H9 (cell line): ENCODE data around the gene CD93. TPM values are rescaled to one million over a fixed set of nuclear protein-coding genes. Genes with fewer than 3 reads are reported as not detected.

Experiments used
- DNase-seq: peaks from one replicate; pipeline ENCODE4 v3.0.0-alpha.2; 2017
- H2AFZ ChIP-seq: one replicate; pipeline ENCODE4 v1.6.1; 2013; ENCODE audit warnings: mild to moderate bottlenecking, low read length, control low read depth, moderate library complexity
- H2AK5ac ChIP-seq: 2 replicates; pipeline ENCODE4 v1.6.1; 2013; ENCODE audit warnings: low read length, control low read depth, mixed read lengths; ENCODE audit not compliant: insufficient read length
- H2BK120ac ChIP-seq: one replicate; pipeline ENCODE4 v1.6.1; 2013; ENCODE audit warnings: low read depth, mild to moderate bottlenecking, low read length, control low read depth, inconsistent platforms; ENCODE audit not compliant: poor library complexity, severe bottlenecking
- H2BK12ac ChIP-seq: 2 replicates; pipeline ENCODE4 v1.6.1; 2013; ENCODE audit warnings: low read length, control low read depth, mixed read lengths, low read depth; ENCODE audit not compliant: insufficient read length
- H2BK15ac ChIP-seq: 2 replicates; pipeline ENCODE4 v1.6.1; 2013; ENCODE audit warnings: low read depth, low read length, control low read depth
- H2BK20ac ChIP-seq: one replicate; pipeline ENCODE4 v1.6.1; 2013; ENCODE audit warnings: low read depth, mild to moderate bottlenecking, low read length, control low read depth, inconsistent platforms; ENCODE audit not compliant: poor library complexity, severe bottlenecking
- H2BK5ac ChIP-seq: 2 replicates; pipeline ENCODE4 v1.6.1; 2013; ENCODE audit warnings: low read length, control low read depth, mixed read lengths; ENCODE audit not compliant: insufficient read length
- H3K14ac ChIP-seq: 2 replicates; pipeline ENCODE4 v1.6.1; 2013; ENCODE audit warnings: low read length, control low read depth; ENCODE audit not compliant: insufficient read depth
- H3K18ac ChIP-seq: 2 replicates; pipeline ENCODE4 v1.6.1; 2013; ENCODE audit warnings: low read depth, mild to moderate bottlenecking, mixed read lengths, low read length, control low read depth; ENCODE audit not compliant: insufficient read length
- H3K23ac ChIP-seq: 2 replicates; pipeline ENCODE4 v1.6.1; 2013; ENCODE audit warnings: low read length, control low read depth, mixed read lengths, low read depth; ENCODE audit not compliant: insufficient read length
- H3K23me2 ChIP-seq: 2 replicates; pipeline ENCODE4 v1.6.1; 2013; ENCODE audit warnings: low read depth, mild to moderate bottlenecking, mixed read lengths, low read length, control low read depth; ENCODE audit not compliant: insufficient read length, poor library complexity, severe bottlenecking
- H3K27ac ChIP-seq: 2 replicates; pipeline ENCODE4 v1.5.1; 2013; ENCODE audit warnings: low read length, control low read depth, mixed read lengths, low read depth; ENCODE audit not compliant: insufficient read length
- H3K27me3 ChIP-seq: 2 replicates; pipeline ENCODE4 v1.6.1; 2013; ENCODE audit warnings: low read length, control low read depth, inconsistent platforms; ENCODE audit not compliant: insufficient read depth
- H3K4ac ChIP-seq: 2 replicates; pipeline ENCODE4 v1.6.1; 2013; ENCODE audit warnings: low read depth, mild to moderate bottlenecking, control low read depth, inconsistent platforms, low read length, moderate library complexity
- H3K4me1 ChIP-seq: 2 replicates; pipeline ENCODE4 v1.6.1; 2013; ENCODE audit warnings: low read length, control low read depth, inconsistent platforms; ENCODE audit not compliant: insufficient read depth
- H3K4me2 ChIP-seq: 2 replicates; pipeline ENCODE4 v1.6.1; 2013; ENCODE audit warnings: low read length, control low read depth, mixed read lengths; ENCODE audit not compliant: insufficient read length, insufficient read depth
- H3K56ac ChIP-seq: 2 replicates; pipeline ENCODE4 v1.6.1; 2013; ENCODE audit warnings: low read depth, mild to moderate bottlenecking, mixed read lengths, low read length, control low read depth; ENCODE audit not compliant: insufficient read length
- H3K79me1 ChIP-seq: 2 replicates; pipeline ENCODE4 v1.6.1; 2013; ENCODE audit warnings: low read depth, mild to moderate bottlenecking, moderate library complexity, low read length, control low read depth, inconsistent platforms; ENCODE audit not compliant: insufficient read depth, poor library complexity, severe bottlenecking
- H3K79me2 ChIP-seq: 2 replicates; pipeline ENCODE4 v1.6.1; 2013; ENCODE audit warnings: low read length, control low read depth, inconsistent platforms; ENCODE audit not compliant: insufficient read depth
- H3K9ac ChIP-seq: 2 replicates; pipeline ENCODE4 v1.6.1; 2013; ENCODE audit warnings: low read length, control low read depth, mixed read lengths; ENCODE audit not compliant: insufficient read length; ENCODE audit errors: extremely low read depth
- H3K9me3 ChIP-seq: one replicate; pipeline ENCODE4 v1.6.1; 2013; ENCODE audit warnings: low read depth, low read length, inconsistent platforms; ENCODE audit not compliant: control insufficient read depth
- H3T11ph ChIP-seq: one replicate; pipeline ENCODE4 v1.6.1; 2013; ENCODE audit warnings: mild to moderate bottlenecking, low read length, control low read depth, inconsistent platforms
- H4K20me1 ChIP-seq: one replicate; pipeline ENCODE4 v1.6.1; 2013; ENCODE audit not compliant: control insufficient read depth, insufficient read length, insufficient read depth
- H4K5ac ChIP-seq: 2 replicates; pipeline ENCODE4 v1.6.1; 2013; ENCODE audit warnings: low read depth, mild to moderate bottlenecking, mixed read lengths, low read length, control low read depth; ENCODE audit not compliant: insufficient read length
- H4K8ac ChIP-seq: replicated peaks from 2 replicates; pipeline ENCODE4 v1.6.1; 2013; ENCODE audit warnings: low read length, control low read depth, mixed read lengths, low read depth; ENCODE audit not compliant: insufficient read length
- H4K91ac ChIP-seq: 2 replicates; pipeline ENCODE4 v1.6.1; 2013; ENCODE audit warnings: low read depth, mild to moderate bottlenecking, moderate library complexity, mixed read lengths, low read length, control low read depth; ENCODE audit not compliant: insufficient read length
- H3K27ac Mint-ChIP-seq, 3 experiments: 2 replicates in 2 of 3; 3 replicates in 1 of 3; pipeline ENCODE4 v1.8.0; 2020 to 2021; ENCODE audit warnings: mixed read lengths in 3 of 3, mild to moderate bottlenecking in 1 of 3, moderate library complexity in 1 of 3
- H3K27me3 Mint-ChIP-seq: 2 replicates; pipeline ENCODE4 v1.8.0; 2021; ENCODE audit warnings: low read depth, mild to moderate bottlenecking, moderate library complexity, mixed read lengths
- H3K36me3 Mint-ChIP-seq, 3 experiments: 2 replicates in 2 of 3; 3 replicates in 1 of 3; pipeline ENCODE4 v1.8.0; 2020 to 2021; ENCODE audit warnings: low read depth in 3 of 3, mixed read lengths in 3 of 3; ENCODE audit not compliant: insufficient read depth in 1 of 3
- H3K4me1 Mint-ChIP-seq, 2 experiments: 2 replicates each; pipeline ENCODE4 v1.8.0; 2020; ENCODE audit warnings: mixed read lengths in 2 of 2
- H3K4me3 Mint-ChIP-seq, 2 experiments: 2 replicates in 1 of 2; 3 replicates in 1 of 2; pipeline ENCODE4 v1.8.0; 2020 to 2021; ENCODE audit warnings: mild to moderate bottlenecking in 2 of 2, mixed read lengths in 2 of 2, moderate library complexity in 1 of 2
- H3K9me3 Mint-ChIP-seq, 2 experiments: 2 replicates in 1 of 2; 3 replicates in 1 of 2; pipeline ENCODE4 v1.8.0; 2020; ENCODE audit warnings: mild to moderate bottlenecking in 2 of 2, mixed read lengths in 2 of 2, moderate library complexity in 1 of 2
- WGBS: extraction: QIAGEN DNeasy Blood & Tissue Kit; methylation state at CpG from one replicate; pipeline ENCODE4 v1.1.7; 2013; ENCODE audit warnings: missing lambda C conversion rate, low lambda C conversion rate, mixed read lengths; ENCODE audit not compliant: insufficient read length; ENCODE audit errors: extremely low coverage; 5-methylcytosine and 5-hydroxymethylcytosine counted together
- total RNA-seq: library from RNA; stranded (reverse); gene quantifications from 2 replicates; pipeline ENCODE4 v1.2.1, GENCODE V29; 2021
- TF ChIP-seq, protein P1 (sequence below): fragments of 200-600 bp; sonication (generic); conservative IDR thresholded peaks from 3 replicates; pipeline ENCODE4 v1.8.0; 2021; ENCODE audit warnings: antibody characterized with exemption, mild to moderate bottlenecking

The CD93 gene
- total RNA-seq, 1 experiment from 2014 or later = not detected

DNA sequence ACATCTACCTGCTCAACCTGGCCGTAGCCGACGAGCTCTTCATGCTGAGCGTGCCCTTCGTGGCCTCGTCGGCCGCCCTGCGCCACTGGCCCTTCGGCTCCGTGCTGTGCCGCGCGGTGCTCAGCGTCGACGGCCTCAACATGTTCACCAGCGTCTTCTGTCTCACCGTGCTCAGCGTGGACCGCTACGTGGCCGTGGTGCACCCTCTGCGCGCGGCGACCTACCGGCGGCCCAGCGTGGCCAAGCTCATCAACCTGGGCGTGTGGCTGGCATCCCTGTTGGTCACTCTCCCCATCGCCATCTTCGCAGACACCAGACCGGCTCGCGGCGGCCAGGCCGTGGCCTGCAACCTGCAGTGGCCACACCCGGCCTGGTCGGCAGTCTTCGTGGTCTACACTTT is 50.4 kb downstream of the CD93 start:
- no peak overlapping the region for H3K56ac ChIP-seq
- Mint-ChIP-seq H3K36me3 (peaks cover 0 to 2% (median 0%) of the 10 kb centered on the region in 3 experiments; a peak in 1 of 7 replicates), H3K4me1 (peaks cover 0 to 5% of the 10 kb centered on the region in 2 experiments; a peak in 3 of 4 replicates), H3K27ac (no peak overlapping the region), H3K27me3 (peaks cover 93% of the 10 kb centered on the region), H3K4me3 (peak overlapping the region; percentile 40 to 69; a peak in 4 of 5 replicates), H3K9me3 (no peaks in the 10 kb centered on the region)
- no peaks in the 10 kb centered on the region for H3K23me2 ChIP-seq
- no peaks in the 10 kb centered on the region for H4K20me1 ChIP-seq
- H4K5ac ChIP-seq = no peak overlapping the region
- no peak overlapping the region for H2BK5ac ChIP-seq
- no peaks in the 10 kb centered on the region for H3K4me1 ChIP-seq
- H2AK5ac ChIP-seq = no peak overlapping the region
- H3K4ac ChIP-seq = no peak overlapping the region
- H3K23ac ChIP-seq = no peak overlapping the region
- H3K4me2 ChIP-seq = peak overlapping the region; percentile 36
- TF ChIP-seq, protein P1, sequence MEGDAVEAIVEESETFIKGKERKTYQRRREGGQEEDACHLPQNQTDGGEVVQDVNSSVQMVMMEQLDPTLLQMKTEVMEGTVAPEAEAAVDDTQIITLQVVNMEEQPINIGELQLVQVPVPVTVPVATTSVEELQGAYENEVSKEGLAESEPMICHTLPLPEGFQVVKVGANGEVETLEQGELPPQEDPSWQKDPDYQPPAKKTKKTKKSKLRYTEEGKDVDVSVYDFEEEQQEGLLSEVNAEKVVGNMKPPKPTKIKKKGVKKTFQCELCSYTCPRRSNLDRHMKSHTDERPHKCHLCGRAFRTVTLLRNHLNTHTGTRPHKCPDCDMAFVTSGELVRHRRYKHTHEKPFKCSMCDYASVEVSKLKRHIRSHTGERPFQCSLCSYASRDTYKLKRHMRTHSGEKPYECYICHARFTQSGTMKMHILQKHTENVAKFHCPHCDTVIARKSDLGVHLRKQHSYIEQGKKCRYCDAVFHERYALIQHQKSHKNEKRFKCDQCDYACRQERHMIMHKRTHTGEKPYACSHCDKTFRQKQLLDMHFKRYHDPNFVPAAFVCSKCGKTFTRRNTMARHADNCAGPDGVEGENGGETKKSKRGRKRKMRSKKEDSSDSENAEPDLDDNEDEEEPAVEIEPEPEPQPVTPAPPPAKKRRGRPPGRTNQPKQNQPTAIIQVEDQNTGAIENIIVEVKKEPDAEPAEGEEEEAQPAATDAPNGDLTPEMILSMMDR = no peak
- H2BK15ac ChIP-seq = no peak overlapping the region
- no peak overlapping the region for H4K91ac ChIP-seq
- no peak overlapping the region for H3K14ac ChIP-seq
- H2BK120ac ChIP-seq = no peak overlapping the region
- H3K9ac ChIP-seq = no peak overlapping the region
- no peak overlapping the region for H3K27ac ChIP-seq
- no peaks in the 10 kb centered on the region for H3K9me3 ChIP-seq
- H4K8ac ChIP-seq = no peak overlapping the region
- no peak overlapping the region for H3T11ph ChIP-seq
- no peak overlapping the region for H3K18ac ChIP-seq
- no peaks in the 10 kb centered on the region for H3K79me2 ChIP-seq
- H2BK12ac ChIP-seq = no peak overlapping the region
- H3K27me3 ChIP-seq = peaks cover 21% of the 10 kb centered on the region; the same call in 1 of the 2 replicates
- H3K79me1 ChIP-seq = no peaks in the 10 kb centered on the region
- H2AFZ ChIP-seq = no peak overlapping the region
- WGBS = no CpG with 5 or more reads among the region's 41 CpGs
- DNase-seq = no peak
- no peak overlapping the region for H2BK20ac ChIP-seq
